Chondrocyte (in vitro differentiated cells): ENCODE measurements around the gene ASPM. TPM values are rescaled to one million over a fixed set of nuclear protein-coding genes. Genes with fewer than 3 reads are reported as not detected.

Experiments used
- DNase-seq: peaks from one replicate; pipeline ENCODE4 v3.0.0; 2021; ENCODE audit warnings: mixed read lengths, low spot score
- H3K27ac Mint-ChIP-seq: one replicate; pipeline ENCODE4 v1.8.0; 2021; ENCODE audit warnings: mild to moderate bottlenecking, moderate library complexity, mixed read lengths; ENCODE audit not compliant: unreplicated experiment
- H3K27me3 Mint-ChIP-seq: 2 replicates; pipeline ENCODE4 v1.8.0; 2021; ENCODE audit warnings: low read depth, mixed read lengths
- H3K36me3 Mint-ChIP-seq: 2 replicates; pipeline ENCODE4 v1.8.0; 2021; ENCODE audit warnings: low read depth, mixed read lengths
- H3K4me1 Mint-ChIP-seq: 2 replicates; pipeline ENCODE4 v1.8.0; 2021; ENCODE audit warnings: low read depth, mild to moderate bottlenecking, mixed read lengths
- H3K4me3 Mint-ChIP-seq: one replicate; pipeline ENCODE4 v1.8.0; 2021; ENCODE audit warnings: mild to moderate bottlenecking, moderate library complexity, mixed read lengths; ENCODE audit not compliant: unreplicated experiment
- H3K9me3 Mint-ChIP-seq: 2 replicates; pipeline ENCODE4 v1.8.0; 2021; ENCODE audit warnings: low read depth, mixed read lengths
- total RNA-seq: library from RNA; stranded (reverse); gene quantifications from 3 replicates; pipeline ENCODE4 v1.2.1, GENCODE V29; 2021
- TF ChIP-seq, protein P1 (sequence below): fragments of 200-600 bp; sonication (generic); IDR thresholded peaks from 2 replicates; pipeline ENCODE4 v1.5.0; 2021; ENCODE audit warnings: antibody characterized with exemption, mild to moderate bottlenecking, moderate library complexity

ASPM gene
- total RNA-seq, 1 donor from 2014 or later = 6.6 TPM

- no peak overlapping the region for H3K27ac Mint-ChIP-seq
- H3K27me3 Mint-ChIP-seq = no peaks in the 10 kb centered on the region
Observed at GRCh38 chr1:197182716-197183115, 36.2 kb upstream of the ASPM start.

DNA sequence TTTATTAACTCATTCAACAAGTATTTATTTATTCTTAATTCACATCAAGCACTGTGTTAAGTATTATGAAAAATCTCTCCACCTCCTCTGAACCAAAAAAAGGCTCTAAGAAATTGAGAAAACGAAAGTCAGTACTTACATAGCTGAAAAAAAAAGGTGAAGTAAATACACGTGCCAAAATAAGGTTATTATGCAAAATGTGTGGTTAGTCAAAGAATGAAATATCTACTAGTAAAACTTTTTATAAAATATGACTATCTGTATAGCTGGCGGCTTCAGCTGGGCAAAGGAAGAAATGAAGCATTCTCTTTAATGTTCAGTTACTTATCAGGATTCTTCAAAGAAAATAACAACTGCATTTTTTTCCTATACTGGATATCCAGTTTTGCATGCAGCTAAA, 35.5 kb upstream of the ASPM start:
- peaks cover 6% of the 10 kb centered on the region for H3K9me3 Mint-ChIP-seq
- peaks cover 8% of the 10 kb centered on the region for H3K4me1 Mint-ChIP-seq
- TF ChIP-seq, protein P1, sequence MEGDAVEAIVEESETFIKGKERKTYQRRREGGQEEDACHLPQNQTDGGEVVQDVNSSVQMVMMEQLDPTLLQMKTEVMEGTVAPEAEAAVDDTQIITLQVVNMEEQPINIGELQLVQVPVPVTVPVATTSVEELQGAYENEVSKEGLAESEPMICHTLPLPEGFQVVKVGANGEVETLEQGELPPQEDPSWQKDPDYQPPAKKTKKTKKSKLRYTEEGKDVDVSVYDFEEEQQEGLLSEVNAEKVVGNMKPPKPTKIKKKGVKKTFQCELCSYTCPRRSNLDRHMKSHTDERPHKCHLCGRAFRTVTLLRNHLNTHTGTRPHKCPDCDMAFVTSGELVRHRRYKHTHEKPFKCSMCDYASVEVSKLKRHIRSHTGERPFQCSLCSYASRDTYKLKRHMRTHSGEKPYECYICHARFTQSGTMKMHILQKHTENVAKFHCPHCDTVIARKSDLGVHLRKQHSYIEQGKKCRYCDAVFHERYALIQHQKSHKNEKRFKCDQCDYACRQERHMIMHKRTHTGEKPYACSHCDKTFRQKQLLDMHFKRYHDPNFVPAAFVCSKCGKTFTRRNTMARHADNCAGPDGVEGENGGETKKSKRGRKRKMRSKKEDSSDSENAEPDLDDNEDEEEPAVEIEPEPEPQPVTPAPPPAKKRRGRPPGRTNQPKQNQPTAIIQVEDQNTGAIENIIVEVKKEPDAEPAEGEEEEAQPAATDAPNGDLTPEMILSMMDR = no peak
- H3K27me3 Mint-ChIP-seq = no peaks in the 10 kb centered on the region
- peaks cover 21% of the 10 kb centered on the region for H3K36me3 Mint-ChIP-seq
- DNase-seq = no peak
- H3K4me3 Mint-ChIP-seq = no peak overlapping the region
- no peak overlapping the region for H3K27ac Mint-ChIP-seq

More at GRCh38 chr1:197182716-197183115, 36.2 kb upstream of the ASPM start:
- H3K9me3 Mint-ChIP-seq = peaks cover 6% of the 10 kb centered on the region
- DNase-seq = no peak
- no peak overlapping the region for H3K4me3 Mint-ChIP-seq
- H3K36me3 Mint-ChIP-seq = peaks cover 24% of the 10 kb centered on the region
- peaks cover 8% of the 10 kb centered on the region for H3K4me1 Mint-ChIP-seq
- TF ChIP-seq, protein P1 = no peak

DNA sequence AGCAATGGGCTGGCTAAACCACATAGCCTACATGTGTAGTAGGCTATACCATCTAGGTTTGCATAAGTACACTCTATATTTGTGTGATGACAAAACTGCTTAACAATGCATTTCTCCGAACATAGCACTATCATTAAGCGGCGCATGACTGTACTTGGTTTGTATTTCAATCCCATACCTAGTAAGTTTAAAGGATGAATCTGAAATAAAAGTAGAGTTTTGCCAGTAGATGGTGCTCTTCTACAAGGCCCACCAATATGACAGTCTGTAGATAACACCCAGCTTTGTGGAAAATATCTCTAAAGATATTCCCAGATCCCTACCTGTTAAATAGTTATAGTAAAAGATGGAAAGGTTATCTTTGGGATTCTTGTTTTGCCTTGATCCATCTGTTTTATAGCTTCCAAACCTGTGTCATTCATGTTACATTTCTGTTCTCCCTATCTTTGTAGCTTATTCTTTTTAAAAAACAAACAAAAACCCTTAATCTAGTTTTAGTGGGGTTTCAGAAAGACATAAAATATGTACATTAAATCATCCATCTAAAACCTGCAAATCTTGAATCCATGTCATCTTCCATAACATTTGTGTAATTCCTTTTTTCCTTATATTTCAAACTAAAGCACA, 33.9 kb upstream of the ASPM start:
- H3K4me1 Mint-ChIP-seq = peaks cover 8% of the 10 kb centered on the region
- peaks cover 10% of the 10 kb centered on the region for H3K36me3 Mint-ChIP-seq
- no peaks in the 10 kb centered on the region for H3K27me3 Mint-ChIP-seq
- H3K9me3 Mint-ChIP-seq = no peaks in the 10 kb centered on the region
- no peak overlapping the region for H3K27ac Mint-ChIP-seq
- DNase-seq = no peak
- no peak overlapping the region for H3K4me3 Mint-ChIP-seq
- TF ChIP-seq, protein P1 = peak; percentile 90

- no peak for DNase-seq
- Mint-ChIP-seq H3K27me3 (no peaks in the 10 kb centered on the region), H3K4me1 (peaks cover 8% of the 10 kb centered on the region), H3K27ac (peak overlapping the region; percentile 20), H3K4me3 (no peak overlapping the region), H3K36me3 (peaks cover 13% of the 10 kb centered on the region), H3K9me3 (no peaks in the 10 kb centered on the region)
- TF ChIP-seq, protein P1 = peak; percentile 64
Observed at GRCh38 chr1:197178998-197179397, 32.5 kb upstream of the ASPM start.

GRCh38 chr1:197174818-197175217, 28.3 kb upstream of the ASPM start:
- Mint-ChIP-seq H3K27ac (no peak overlapping the region), H3K9me3 (no peaks in the 10 kb centered on the region), H3K27me3 (no peaks in the 10 kb centered on the region)

More at GRCh38 chr1:197174818-197175217, 28.3 kb upstream of the ASPM start:
- no peak for DNase-seq
- Mint-ChIP-seq H3K4me1 (peaks cover 8% of the 10 kb centered on the region), H3K36me3 (peaks cover 19% of the 10 kb centered on the region), H3K4me3 (no peak overlapping the region)
- TF ChIP-seq, protein P1 = no peak
